ENCODE measurements around the gene CSPG4. TPM values are rescaled to one million over a fixed set of nuclear protein-coding genes. Genes with fewer than 3 reads are reported as not detected.
A peak's percentile ranks its signal among the peaks of the same experiment; 100 is the strongest.

The CSPG4 gene
- total and polyA plus RNA-seq, 2 of the 13 experiments (the other 11 are each of a cell fraction or from before 2014, with no cell fraction given) = 0.01 to 0.04 TPM

DNA sequence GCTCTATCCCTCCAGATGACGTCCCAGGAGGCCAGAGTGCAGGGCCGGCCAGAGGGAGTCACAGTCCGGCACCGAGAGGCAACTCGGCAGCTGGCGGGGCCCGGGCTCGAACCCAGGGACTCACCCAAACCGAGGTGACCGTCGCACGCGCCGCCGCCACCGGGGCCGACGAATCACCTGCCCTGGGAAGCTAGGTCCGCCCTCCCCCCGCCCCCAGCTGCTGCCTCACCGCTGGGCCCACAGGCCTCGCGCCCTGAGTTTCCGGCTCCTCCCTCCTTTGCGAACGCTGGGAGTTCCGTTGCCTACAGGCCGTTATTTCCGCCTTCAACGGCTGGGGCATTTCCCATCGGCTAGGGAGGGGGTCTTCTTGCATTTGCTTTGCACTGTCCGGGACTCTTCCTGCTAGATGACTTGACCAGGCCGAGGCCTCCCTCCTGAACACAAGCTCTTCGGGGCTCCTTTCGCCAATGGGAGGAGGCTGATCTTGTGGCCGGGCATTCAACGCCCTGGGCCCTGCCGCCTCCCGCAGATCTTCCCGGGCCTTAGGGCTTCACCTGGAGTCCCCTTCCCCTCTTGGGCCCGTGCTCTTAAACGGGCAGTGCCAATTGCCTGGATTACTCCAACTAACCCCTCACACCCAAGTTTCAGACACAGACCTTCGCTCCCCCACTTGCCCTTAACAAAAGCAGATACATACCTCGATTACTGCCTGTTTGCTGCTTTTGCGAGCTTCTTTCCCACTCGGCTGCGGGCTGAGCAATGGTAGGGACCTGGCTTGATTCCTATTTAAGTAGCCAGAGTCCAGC is 86.9 kb downstream of the CSPG4 start, which contains the start of gene SNUPN (continued):
- TF ChIP-seq ZNF292 (CRISPR knock-in tag; IDR thresholded peaks at IDR 0.05; ENCODE audit: borderline replicate concordance, low read depth) (no peak; the same call in 1 of the 2 replicates), ZNF790 (CRISPR knock-in tag; IDR thresholded peaks at IDR 0.05; ENCODE audit: borderline replicate concordance) (peak; percentile 62; the same call in 1 of the 2 replicates), ZNF224 (CRISPR knock-in tag; IDR thresholded peaks at IDR 0.05) (0 out of 2 replicates have a peak, but pooled peaks have one; percentile 55), KMT2B (CRISPR knock-in tag; IDR thresholded peaks at IDR 0.05) (peak; percentile 44; the same call in 1 of the 2 replicates), KLF13 (CRISPR knock-in tag; IDR thresholded peaks at IDR 0.05) (no peak), PHF5A (CRISPR knock-in tag; IDR thresholded peaks at IDR 0.05; ENCODE audit: low read depth, unreplicated experiment) (peak; percentile 62), ZNF143 (CRISPR knock-in tag; IDR thresholded peaks at IDR 0.05) (peak; percentile 78), ZNF563 (CRISPR knock-in tag; IDR thresholded peaks at IDR 0.05) (peak; percentile 63; the same call in 1 of the 2 replicates), SALL1 (CRISPR knock-in tag; IDR thresholded peaks at IDR 0.05) (peak; percentile 73), FOXJ3 (CRISPR knock-in tag; IDR thresholded peaks at IDR 0.05; ENCODE audit: borderline replicate concordance) (peak; percentile 53; the same call in 1 of the 2 replicates), ZZZ3 (CRISPR knock-in tag; IDR thresholded peaks at IDR 0.05; ENCODE audit: borderline replicate concordance) (0 out of 2 replicates have a peak, but pooled peaks have one; percentile 33), ZNF430 (CRISPR knock-in tag; IDR thresholded peaks at IDR 0.05) (0 out of 2 replicates have a peak, but pooled peaks have one; percentile 61), FOSL2 (CRISPR knock-in tag; IDR thresholded peaks at IDR 0.05) (peak; percentile 57; the same call in 1 of the 2 replicates), ZNF282 (IDR thresholded peaks at IDR 0.05; ENCODE audit: partially characterized antibody) (no peak), TEAD2 (CRISPR knock-in tag; IDR thresholded peaks at IDR 0.05) (no peak; the same call in 1 of the 2 replicates), GATAD1 (CRISPR knock-in tag; IDR thresholded peaks at IDR 0.05) (peak; percentile 82), ZNF558 (CRISPR knock-in tag; IDR thresholded peaks at IDR 0.05; ENCODE audit: borderline replicate concordance) (0 out of 2 replicates have a peak, but pooled peaks have one; percentile 40), HNRNPLL (IDR thresholded peaks at IDR 0.05; ENCODE audit: low read depth, low read length, poor library complexity, severe bottlenecking) (peak; percentile 94)
- TF ChIP-seq, protein P1, sequence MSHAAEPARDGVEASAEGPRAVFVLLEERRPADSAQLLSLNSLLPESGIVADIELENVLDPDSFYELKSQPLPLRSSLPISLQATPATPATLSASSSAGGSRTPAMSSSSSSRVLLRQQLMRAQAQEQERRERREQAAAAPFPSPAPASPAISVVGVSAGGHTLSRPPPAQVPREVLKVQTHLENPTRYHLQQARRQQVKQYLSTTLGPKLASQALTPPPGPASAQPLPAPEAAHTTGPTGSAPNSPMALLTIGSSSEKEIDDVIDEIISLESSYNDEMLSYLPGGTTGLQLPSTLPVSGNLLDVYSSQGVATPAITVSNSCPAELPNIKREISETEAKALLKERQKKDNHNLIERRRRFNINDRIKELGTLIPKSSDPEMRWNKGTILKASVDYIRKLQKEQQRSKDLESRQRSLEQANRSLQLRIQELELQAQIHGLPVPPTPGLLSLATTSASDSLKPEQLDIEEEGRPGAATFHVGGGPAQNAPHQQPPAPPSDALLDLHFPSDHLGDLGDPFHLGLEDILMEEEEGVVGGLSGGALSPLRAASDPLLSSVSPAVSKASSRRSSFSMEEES (CRISPR knock-in tag; IDR thresholded peaks at IDR 0.05) = peak; percentile 54
- TF ChIP-seq, protein P2, sequence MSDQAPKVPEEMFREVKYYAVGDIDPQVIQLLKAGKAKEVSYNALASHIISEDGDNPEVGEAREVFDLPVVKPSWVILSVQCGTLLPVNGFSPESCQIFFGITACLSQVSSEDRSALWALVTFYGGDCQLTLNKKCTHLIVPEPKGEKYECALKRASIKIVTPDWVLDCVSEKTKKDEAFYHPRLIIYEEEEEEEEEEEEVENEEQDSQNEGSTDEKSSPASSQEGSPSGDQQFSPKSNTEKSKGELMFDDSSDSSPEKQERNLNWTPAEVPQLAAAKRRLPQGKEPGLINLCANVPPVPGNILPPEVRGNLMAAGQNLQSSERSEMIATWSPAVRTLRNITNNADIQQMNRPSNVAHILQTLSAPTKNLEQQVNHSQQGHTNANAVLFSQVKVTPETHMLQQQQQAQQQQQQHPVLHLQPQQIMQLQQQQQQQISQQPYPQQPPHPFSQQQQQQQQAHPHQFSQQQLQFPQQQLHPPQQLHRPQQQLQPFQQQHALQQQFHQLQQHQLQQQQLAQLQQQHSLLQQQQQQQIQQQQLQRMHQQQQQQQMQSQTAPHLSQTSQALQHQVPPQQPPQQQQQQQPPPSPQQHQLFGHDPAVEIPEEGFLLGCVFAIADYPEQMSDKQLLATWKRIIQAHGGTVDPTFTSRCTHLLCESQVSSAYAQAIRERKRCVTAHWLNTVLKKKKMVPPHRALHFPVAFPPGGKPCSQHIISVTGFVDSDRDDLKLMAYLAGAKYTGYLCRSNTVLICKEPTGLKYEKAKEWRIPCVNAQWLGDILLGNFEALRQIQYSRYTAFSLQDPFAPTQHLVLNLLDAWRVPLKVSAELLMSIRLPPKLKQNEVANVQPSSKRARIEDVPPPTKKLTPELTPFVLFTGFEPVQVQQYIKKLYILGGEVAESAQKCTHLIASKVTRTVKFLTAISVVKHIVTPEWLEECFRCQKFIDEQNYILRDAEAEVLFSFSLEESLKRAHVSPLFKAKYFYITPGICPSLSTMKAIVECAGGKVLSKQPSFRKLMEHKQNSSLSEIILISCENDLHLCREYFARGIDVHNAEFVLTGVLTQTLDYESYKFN (CRISPR knock-in tag; conservative IDR thresholded peaks at IDR 0.05) = peak; percentile 70
- TF ChIP-seq, protein P3, sequence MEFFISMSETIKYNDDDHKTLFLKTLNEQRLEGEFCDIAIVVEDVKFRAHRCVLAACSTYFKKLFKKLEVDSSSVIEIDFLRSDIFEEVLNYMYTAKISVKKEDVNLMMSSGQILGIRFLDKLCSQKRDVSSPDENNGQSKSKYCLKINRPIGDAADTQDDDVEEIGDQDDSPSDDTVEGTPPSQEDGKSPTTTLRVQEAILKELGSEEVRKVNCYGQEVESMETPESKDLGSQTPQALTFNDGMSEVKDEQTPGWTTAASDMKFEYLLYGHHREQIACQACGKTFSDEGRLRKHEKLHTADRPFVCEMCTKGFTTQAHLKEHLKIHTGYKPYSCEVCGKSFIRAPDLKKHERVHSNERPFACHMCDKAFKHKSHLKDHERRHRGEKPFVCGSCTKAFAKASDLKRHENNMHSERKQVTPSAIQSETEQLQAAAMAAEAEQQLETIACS (CRISPR knock-in tag; IDR thresholded peaks at IDR 0.05) = 0 out of 2 replicates have a peak, but pooled peaks have one; percentile 5
- TF ChIP-seq, protein P4, sequence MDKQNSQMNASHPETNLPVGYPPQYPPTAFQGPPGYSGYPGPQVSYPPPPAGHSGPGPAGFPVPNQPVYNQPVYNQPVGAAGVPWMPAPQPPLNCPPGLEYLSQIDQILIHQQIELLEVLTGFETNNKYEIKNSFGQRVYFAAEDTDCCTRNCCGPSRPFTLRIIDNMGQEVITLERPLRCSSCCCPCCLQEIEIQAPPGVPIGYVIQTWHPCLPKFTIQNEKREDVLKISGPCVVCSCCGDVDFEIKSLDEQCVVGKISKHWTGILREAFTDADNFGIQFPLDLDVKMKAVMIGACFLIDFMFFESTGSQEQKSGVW (CRISPR knock-in tag; IDR thresholded peaks at IDR 0.05; ENCODE audit: borderline replicate concordance) = no peak

All from HepG2 (cell line).